Measurements from ENCODE around the gene CD74. TPM values are rescaled to one million over a fixed set of nuclear protein-coding genes. Genes with fewer than 3 reads are reported as not detected.

CD74 gene
- total and polyA plus RNA-seq, 2 of the 13 experiments (the other 11 are each of a cell fraction or from before 2014, with no cell fraction given), result 34.1 to 84.4 TPM

GRCh38 chr5:150428106-150428876 lies 15.6 kb upstream of the CD74 start (continued):
- TF ChIP-seq CENPT (CRISPR knock-in tag; IDR thresholded peaks at IDR 0.05; ENCODE audit: low read depth) (no peak), MTF2 (CRISPR knock-in tag; IDR thresholded peaks at IDR 0.05; ENCODE audit: borderline replicate concordance) (no peak), ZNF543 (CRISPR knock-in tag; IDR thresholded peaks at IDR 0.05) (peak; percentile 70; the same call in 1 of the 2 replicates), ZKSCAN8 (CRISPR knock-in tag; IDR thresholded peaks at IDR 0.05; ENCODE audit: borderline replicate concordance) (no peak), SSRP1 (CRISPR knock-in tag; IDR thresholded peaks at IDR 0.05) (no peak), KMT2B (CRISPR knock-in tag; IDR thresholded peaks at IDR 0.05) (no peak), ZNF780A (CRISPR knock-in tag; IDR thresholded peaks at IDR 0.05) (no peak), ZNF749 (CRISPR knock-in tag; IDR thresholded peaks at IDR 0.05; ENCODE audit: borderline replicate concordance) (no peak), TOE1 (CRISPR knock-in tag; IDR thresholded peaks at IDR 0.05) (no peak), FOXA1 (IDR thresholded peaks at IDR 0.05) (no peak), FOXA1 (CRISPR knock-in tag; IDR thresholded peaks at IDR 0.05) (no peak; the same call in 1 of the 2 replicates), ZNF512 (CRISPR knock-in tag; IDR thresholded peaks at IDR 0.05) (no peak), EP300 (IDR thresholded peaks at IDR 0.05; ENCODE audit: low read depth in 2 of 2, low read length in 2 of 2) (no peak), EP300 (CRISPR knock-in tag; IDR thresholded peaks at IDR 0.05; ENCODE audit: borderline replicate concordance) (no peak), AFF4 (CRISPR knock-in tag; IDR thresholded peaks at IDR 0.05) (no peak), GFI1 (CRISPR knock-in tag; IDR thresholded peaks at IDR 0.05; ENCODE audit: borderline replicate concordance) (peak; percentile 85), ZNF234 (CRISPR knock-in tag; conservative IDR thresholded peaks at IDR 0.05) (no peak), PAWR (CRISPR knock-in tag; IDR thresholded peaks at IDR 0.05; ENCODE audit: borderline replicate concordance) (no peak), HHEX (CRISPR knock-in tag; IDR thresholded peaks at IDR 0.05) (no peak), SPEN (CRISPR knock-in tag; IDR thresholded peaks at IDR 0.05; ENCODE audit: low read depth) (peak; percentile 71; the same call in 1 of the 2 replicates), U2AF2 (IDR thresholded peaks at IDR 0.05; ENCODE audit: low read depth, low read length) (0 out of 2 replicates have a peak, but pooled peaks have one; percentile 46), TGIF2 (CRISPR knock-in tag; IDR thresholded peaks at IDR 0.05) (no peak), ZNF788 (CRISPR knock-in tag; IDR thresholded peaks at IDR 0.05; ENCODE audit: borderline replicate concordance) (peak; percentile 31; the same call in 1 of the 2 replicates), ZNF530 (CRISPR knock-in tag; IDR thresholded peaks at IDR 0.05; ENCODE audit: low read depth) (no peak), XBP1 (CRISPR knock-in tag; IDR thresholded peaks at IDR 0.05) (no peak)

Measured in HepG2 (cell line).